SJCRH30 (cell line): Measurements from ENCODE around the gene RANBP1. TPM values are rescaled to one million over a fixed set of nuclear protein-coding genes. Genes with fewer than 3 reads are reported as not detected.
"Not testable (repeated sequence)": the region's sequence is repeated elsewhere in the genome, so short reads cannot be mapped to it uniquely, and the experiment has no call there.

Experiments used
- DNase-seq, 2 experiments: peaks; one replicate each; pipeline ENCODE4 v3.0.0-alpha.2; 2015 to 2020
- H3K27ac ChIP-seq: fragments of 250-450 bp; sonication (Bioruptor Pico); 2 replicates; pipeline ENCODE4 v1.5.1; 2020; ENCODE audit warnings: mild to moderate bottlenecking, moderate library complexity
- H3K27me3 ChIP-seq: fragments of 250-450 bp; sonication (Bioruptor Pico); 2 replicates; pipeline ENCODE4 v1.5.1; 2020; ENCODE audit warnings: mild to moderate bottlenecking, moderate library complexity
- H3K36me3 ChIP-seq: fragments of 250-450 bp; sonication (Bioruptor Pico); 2 replicates; pipeline ENCODE4 v1.5.1; 2020; ENCODE audit warnings: mild to moderate bottlenecking, moderate library complexity
- H3K4me1 ChIP-seq: fragments of 250-450 bp; sonication (Bioruptor Pico); 2 replicates; pipeline ENCODE4 v1.5.1; 2020; ENCODE audit warnings: mild to moderate bottlenecking, moderate library complexity
- H3K4me3 ChIP-seq: fragments of 250-450 bp; sonication (Bioruptor Pico); 2 replicates; pipeline ENCODE4 v1.5.1; 2020; ENCODE audit warnings: mild to moderate bottlenecking, moderate library complexity
- H3K9me3 ChIP-seq: fragments of 250-450 bp; sonication (Bioruptor Pico); replicated peaks from 2 replicates; pipeline ENCODE4 v1.5.1; 2020; ENCODE audit warnings: mild to moderate bottlenecking, moderate library complexity
- total RNA-seq: library from RNA; depleted of rRNA; stranded (reverse); fragments of >200 nt; shearing (Covaris generic); gene quantifications from 2 replicates; pipeline ENCODE4 v1.2.3, GENCODE V29; 2014; rRNA removed

Gene RANBP1
- 624 and 627 TPM in 2 replicates for total RNA-seq

- peaks cover 8% of the 10 kb centered on the region for H3K4me1 ChIP-seq
- peaks cover 51% of the 10 kb centered on the region for H3K36me3 ChIP-seq
- no peak for DNase-seq
Measured at GRCh38 chr22:20115691-20116375, at the start of gene RANBP1. TSS of gene RANBP1 (plus strand) at chr22:20116104. CDS start at chr22:20116185, 81 bp downstream.

GRCh38 chr22:20066617-20067383 is 49.1 kb upstream of the RANBP1 start:
- Histone ChIP-seq H3K9me3 (no peaks in the 10 kb centered on the region), H3K4me1 (peaks cover 5% of the 10 kb centered on the region; the same call in 1 of the 2 replicates), H3K27me3 (no peaks in the 10 kb centered on the region), H3K27ac (no peak overlapping the region), H3K36me3 (no peaks in the 10 kb centered on the region), H3K4me3 (no peak overlapping the region)
- DNase-seq = no peak

More at GRCh38 chr22:20115691-20116375, at the start of gene RANBP1:
- Histone ChIP-seq H3K4me3 (peak within 1 kb of the TSS; percentile 84), H3K27ac (peak within 1 kb of the TSS; percentile 49), H3K9me3 (no peaks in the 10 kb centered on the region), H3K27me3 (no peaks in the 10 kb centered on the region)

GRCh38 chr22:20067384-20067682 is 48.6 kb upstream of the RANBP1 start:
- H3K4me1 ChIP-seq, H3K27ac ChIP-seq, H3K36me3 ChIP-seq, H3K27me3 ChIP-seq, DNase-seq, H3K4me3 ChIP-seq, H3K9me3 ChIP-seq: not testable (repeated sequence)

GRCh38 chr22:20068640-20069039 is 47.3 kb upstream of the RANBP1 start:
- no peak for DNase-seq

GRCh38 chr22:20069331-20070042 is 46.4 kb upstream of the RANBP1 start:
- no peak for DNase-seq
- Histone ChIP-seq H3K4me3 (no peak overlapping the region), H3K27ac (no peak overlapping the region), H3K9me3 (no peaks in the 10 kb centered on the region), H3K4me1 (no peaks in the 10 kb centered on the region), H3K36me3 (no peaks in the 10 kb centered on the region), H3K27me3 (no peaks in the 10 kb centered on the region)

More at GRCh38 chr22:20068640-20069039, 47.3 kb upstream of the RANBP1 start:
- Histone ChIP-seq H3K4me3 (no peak overlapping the region), H3K36me3 (no peaks in the 10 kb centered on the region), H3K27ac (no peak overlapping the region), H3K4me1 (no peaks in the 10 kb centered on the region), H3K9me3 (no peaks in the 10 kb centered on the region), H3K27me3 (no peaks in the 10 kb centered on the region)

GRCh38 chr22:20071524-20071972 is 44.4 kb upstream of the RANBP1 start:
- DNase-seq = no peak
- no peaks in the 10 kb centered on the region for H3K27me3 ChIP-seq
- H3K9me3 ChIP-seq = no peaks in the 10 kb centered on the region
- H3K27ac ChIP-seq = no peak overlapping the region
- no peak overlapping the region for H3K4me3 ChIP-seq
- H3K36me3 ChIP-seq = no peaks in the 10 kb centered on the region
- no peaks in the 10 kb centered on the region for H3K4me1 ChIP-seq

- H3K27me3 ChIP-seq = no peaks in the 10 kb centered on the region
- H3K9me3 ChIP-seq = no peaks in the 10 kb centered on the region
- H3K27ac ChIP-seq = no peak overlapping the region
- H3K4me3 ChIP-seq = no peak overlapping the region
- no peak for DNase-seq
- H3K36me3 ChIP-seq = peaks cover 4% of the 10 kb centered on the region
- H3K4me1 ChIP-seq = 0 out of 2 replicates have a peak, but pooled peaks cover 3% of the 10 kb centered on the region
Measured at GRCh38 chr22:20076627-20077172, 39.2 kb upstream of the RANBP1 start.

- H3K27me3 ChIP-seq = no peaks in the 10 kb centered on the region
- H3K4me1 ChIP-seq = 0 out of 2 replicates have a peak, but pooled peaks cover 3% of the 10 kb centered on the region
- peaks cover 7% of the 10 kb centered on the region for H3K36me3 ChIP-seq
- H3K27ac ChIP-seq = peak within 1 kb of the TSS; percentile 85
- H3K4me3 ChIP-seq = peak within 1 kb of the TSS; percentile 90
- H3K9me3 ChIP-seq = no peaks in the 10 kb centered on the region
- DNase-seq = peak; percentile 96
Measured at GRCh38 chr22:20079745-20080444, 36.0 kb upstream of the RANBP1 start, which contains the start of gene DGCR8. TSS of gene DGCR8 (plus strand) at chr22:20080241. CDS start at chr22:20085964, 5,723 bp downstream.

- H3K4me1 ChIP-seq = 0 out of 2 replicates have a peak, but pooled peaks cover 3% of the 10 kb centered on the region
- peak overlapping the region; percentile 90 for H3K4me3 ChIP-seq
- H3K27ac ChIP-seq = peak overlapping the region; percentile 85
- peak; percentile 63 to 65 for DNase-seq
- no peaks in the 10 kb centered on the region for H3K27me3 ChIP-seq
- no peaks in the 10 kb centered on the region for H3K9me3 ChIP-seq
- peaks cover 11% of the 10 kb centered on the region for H3K36me3 ChIP-seq
Measured at GRCh38 chr22:20080445-20080775, 35.5 kb upstream of the RANBP1 start.

GRCh38 chr22:20080776-20081654 is 34.9 kb upstream of the RANBP1 start:
- Histone ChIP-seq H3K36me3 (peaks cover 17% of the 10 kb centered on the region), H3K4me3 (peak overlapping the region; percentile 90)
- peak; percentile 66 to 71 for DNase-seq

GRCh38 chr22:20083157-20083890 is 32.6 kb upstream of the RANBP1 start:
- DNase-seq = no peak
- H3K9me3 ChIP-seq = no peaks in the 10 kb centered on the region
- peaks cover 39% of the 10 kb centered on the region for H3K36me3 ChIP-seq
- no peak overlapping the region for H3K4me3 ChIP-seq
- H3K27ac ChIP-seq = no peak overlapping the region
- no peaks in the 10 kb centered on the region for H3K27me3 ChIP-seq
- H3K4me1 ChIP-seq = 0 out of 2 replicates have a peak, but pooled peaks cover 3% of the 10 kb centered on the region

More at GRCh38 chr22:20080776-20081654, 34.9 kb upstream of the RANBP1 start:
- Histone ChIP-seq H3K27me3 (no peaks in the 10 kb centered on the region), H3K4me1 (0 out of 2 replicates have a peak, but pooled peaks cover 3% of the 10 kb centered on the region), H3K27ac (peak overlapping the region; percentile 85), H3K9me3 (no peaks in the 10 kb centered on the region)

- Histone ChIP-seq H3K4me3 (no peak overlapping the region), H3K27ac (no peak overlapping the region), H3K27me3 (no peaks in the 10 kb centered on the region), H3K4me1 (0 out of 2 replicates have a peak, but pooled peaks cover 3% of the 10 kb centered on the region), H3K36me3 (peaks cover 46% of the 10 kb centered on the region), H3K9me3 (no peaks in the 10 kb centered on the region)
- no peak for DNase-seq
Measured at GRCh38 chr22:20083891-20084546, 31.9 kb upstream of the RANBP1 start.
